ENCODE results near the gene ELOB. TPM values are rescaled to one million over a fixed set of nuclear protein-coding genes. Genes with fewer than 3 reads are reported as not detected.
A peak's percentile ranks its signal among the peaks of the same experiment; 100 is the strongest.

The ELOB gene
- total and polyA plus RNA-seq, 2 of the 13 experiments (the other 11 are each of a cell fraction or from before 2014, with no cell fraction given) = 208 to 225 TPM

GRCh38 chr16:2752035-2752849, 24.8 kb downstream of the ELOB start, which contains the start of gene SRRM2 (continued):
- TF ChIP-seq ZNF512 (CRISPR knock-in tag; IDR thresholded peaks at IDR 0.05) (no peak), ZNF180 (CRISPR knock-in tag; IDR thresholded peaks at IDR 0.05; ENCODE audit: borderline replicate concordance, low read depth) (no peak), CBX1 (IDR thresholded peaks at IDR 0.05; ENCODE audit: low read depth) (peak; percentile 36), ZNF781 (CRISPR knock-in tag; IDR thresholded peaks at IDR 0.05; ENCODE audit: borderline replicate concordance, not compliant biosample characterization) (peak; percentile 88), PCBP1 (IDR thresholded peaks at IDR 0.05; ENCODE audit: borderline replicate concordance, low read depth, low read length) (0 out of 2 replicates have a peak, but pooled peaks have one; percentile 80), CENPT (CRISPR knock-in tag; IDR thresholded peaks at IDR 0.05; ENCODE audit: low read depth) (no peak), ZNF33B (CRISPR knock-in tag; IDR thresholded peaks at IDR 0.05) (0 out of 2 replicates have a peak, but pooled peaks have one; percentile 56), TFDP2 (CRISPR knock-in tag; IDR thresholded peaks at IDR 0.05) (peak; percentile 51; the same call in 1 of the 2 replicates), KAT8 (CRISPR knock-in tag; IDR thresholded peaks at IDR 0.05) (peak; percentile 93), THRA (CRISPR knock-in tag; IDR thresholded peaks at IDR 0.05; ENCODE audit: borderline replicate concordance) (no peak), TOPORS (CRISPR knock-in tag; IDR thresholded peaks at IDR 0.05) (peak; percentile 91), ZNF543 (CRISPR knock-in tag; IDR thresholded peaks at IDR 0.05) (peak; percentile 90), ZNF598 (CRISPR knock-in tag; IDR thresholded peaks at IDR 0.05; ENCODE audit: borderline replicate concordance) (no peak; the same call in 1 of the 2 replicates), MIER2 (CRISPR knock-in tag; IDR thresholded peaks at IDR 0.05) (no peak), ARID3A (IDR thresholded peaks at IDR 0.05; ENCODE audit: low read depth, low read length) (no peak), BRF2 (CRISPR knock-in tag; IDR thresholded peaks at IDR 0.05) (no peak), ZNF580 (CRISPR knock-in tag; IDR thresholded peaks at IDR 0.05; ENCODE audit: borderline replicate concordance, low read depth) (no peak), PITX1 (CRISPR knock-in tag; IDR thresholded peaks at IDR 0.05) (peak; percentile 74), FOXM1 (CRISPR knock-in tag; IDR thresholded peaks at IDR 0.05) (no peak), ZNF562 (CRISPR knock-in tag; IDR thresholded peaks at IDR 0.05; ENCODE audit: borderline replicate concordance) (no peak; the same call in 1 of the 2 replicates), AGO2 (optimal IDR thresholded peaks at IDR 0.05; ENCODE audit: low read depth, low read length) (peak; percentile 90)

Data from HepG2 (cell line).